HG03521 (cell line): ENCODE measurements around the gene ITGB6.

Experiments used
- ATAC-seq: cut with Tn5 transposase; IDR thresholded peaks from one replicate; pipeline ENCODE4 v1.9.1; 2021; ENCODE audit warnings: mild to moderate bottlenecking, moderate library complexity; ENCODE audit not compliant: unreplicated experiment

ITGB6 gene

GRCh38 chr2:160096409-160096808 lies 103.7 kb downstream of the ITGB6 start:
- ATAC-seq, result no peak

GRCh38 chr2:160092445-160092844 lies 107.6 kb downstream of the ITGB6 start:
- no peak for ATAC-seq

GRCh38 chr2:160091381-160091780 lies 108.7 kb downstream of the ITGB6 start:
- no peak for ATAC-seq

- no peak for ATAC-seq
Measured at GRCh38 chr2:160087854-160088745, 112.0 kb downstream of the ITGB6 start.

- ATAC-seq, result no peak
Measured at GRCh38 chr2:160085662-160086061, 114.4 kb downstream of the ITGB6 start.

GRCh38 chr2:160077912-160078810 lies 121.9 kb downstream of the ITGB6 start:
- no peak for ATAC-seq

GRCh38 chr2:160076914-160077313 lies 123.2 kb downstream of the ITGB6 start:
- no peak for ATAC-seq

- ATAC-seq, result no peak
Measured at GRCh38 chr2:160076241-160076640, 123.8 kb downstream of the ITGB6 start.

- ATAC-seq, result no peak
Measured at GRCh38 chr2:160075171-160075570, 124.9 kb downstream of the ITGB6 start.

- no peak for ATAC-seq
Measured at GRCh38 chr2:160073284-160073888, 126.7 kb downstream of the ITGB6 start.

GRCh38 chr2:160068906-160069305 lies 131.2 kb downstream of the ITGB6 start:
- no peak for ATAC-seq

GRCh38 chr2:160064916-160065315 lies 135.2 kb downstream of the ITGB6 start:
- no peak for ATAC-seq

- no peak for ATAC-seq
Measured at GRCh38 chr2:160063879-160064612, 136.0 kb downstream of the ITGB6 start.

GRCh38 chr2:160063271-160063670 lies 136.8 kb downstream of the ITGB6 start:
- ATAC-seq, result no peak

GRCh38 chr2:160062292-160063005 lies 137.6 kb downstream of the ITGB6 start, which contains the start of gene PLA2R1:
TSS of gene PLA2R1 (minus strand) at chr2:160062615. CDS start at chr2:160062403, 212 bp downstream.
- ATAC-seq, result no peak

- no peak for ATAC-seq
Measured at GRCh38 chr2:160061944-160062291, 138.2 kb downstream of the ITGB6 start.

- ATAC-seq, result no peak
Measured at GRCh38 chr2:160061533-160061932, 138.5 kb downstream of the ITGB6 start.

- ATAC-seq, result no peak
Measured at GRCh38 chr2:160060297-160060696, 139.8 kb downstream of the ITGB6 start.

- no peak for ATAC-seq
Measured at GRCh38 chr2:160057356-160057755, 142.7 kb downstream of the ITGB6 start.

GRCh38 chr2:160055726-160056108 lies 144.4 kb downstream of the ITGB6 start:
- no peak for ATAC-seq
